CD4-positive, alpha-beta T cell (primary cell): ENCODE data around the gene SFTPD. TPM values are rescaled to one million over a fixed set of nuclear protein-coding genes. Genes with fewer than 3 reads are reported as not detected.

Experiments used
- ATAC-seq: fragments of 200-7000 bp; cut with Tn5 transposase; one replicate; pipeline ENCODE4 v1.10.0; 2022; ENCODE audit warnings: mild to moderate bottlenecking; ENCODE audit not compliant: poor library complexity
- CTCF ChIA-PET: fragments of 350-600 bp; sonication (Branson Sonifier 250); formaldehyde crosslinking; loops from one replicate; lab custom pipeline; 2021; ENCODE audit warnings: antibody characterized with exemption, inconsistent platforms; lab: Charles Lee
- POLR2A ChIA-PET: fragments of 350-600 bp; sonication (Branson Sonifier 250); formaldehyde crosslinking; loops from one replicate; lab custom pipeline; 2021; ENCODE audit warnings: antibody characterized with exemption, inconsistent platforms; lab: Charles Lee
- DNase-seq, 14 experiments: peaks; one replicate each; pipeline ENCODE4 v3.0.0-alpha.2; 2013 to 2020; ENCODE audit warnings: mixed read lengths in 2 of 14
- H3K27ac ChIP-seq, 2 donors: one replicate each; pipeline versions ENCODE4 v1.5.1 to v1.7.0; 2013; ENCODE audit warnings: low read length in 2 of 2, low read depth in 1 of 2, mild to moderate bottlenecking in 1 of 2
- H3K27me3 ChIP-seq, 2 experiments: 1 replicate in 1 of 2; 2 replicates in 1 of 2; pipeline versions ENCODE4 v1.6.1 to v1.7.0; 2013; ENCODE audit warnings: low read length in 2 of 2, control low read depth in 1 of 2, mild to moderate bottlenecking in 1 of 2, moderate library complexity in 1 of 2; ENCODE audit not compliant: insufficient read depth in 2 of 2, control insufficient read depth in 1 of 2
- H3K36me3 ChIP-seq: one replicate; pipeline ENCODE4 v1.6.1; 2013; ENCODE audit warnings: low read length, control low read depth; ENCODE audit not compliant: insufficient read depth
- H3K4me1 ChIP-seq: one replicate; pipeline ENCODE4 v1.6.1; 2013; ENCODE audit warnings: low read length, control low read depth; ENCODE audit not compliant: insufficient read depth
- H3K4me3 ChIP-seq: one replicate; pipeline ENCODE4 v1.5.1; 2013; ENCODE audit warnings: mild to moderate bottlenecking, low read length, moderate library complexity
- H3K9me3 ChIP-seq, 2 experiments: 1 replicate in 1 of 2; 2 replicates in 1 of 2; pipeline versions ENCODE4 v1.6.1 to v1.7.0; 2013; ENCODE audit warnings: low read length in 2 of 2, mild to moderate bottlenecking in 2 of 2, control low read depth in 1 of 2, moderate library complexity in 1 of 2; ENCODE audit not compliant: control insufficient read depth in 1 of 2, insufficient read depth in 1 of 2
- H3K27ac Mint-ChIP-seq: one replicate; pipeline ENCODE4 v1.8.0; 2020; ENCODE audit warnings: mixed read lengths
- H3K27me3 Mint-ChIP-seq: one replicate; pipeline ENCODE4 v1.8.0; 2021; ENCODE audit warnings: mixed read lengths
- H3K36me3 Mint-ChIP-seq: one replicate; pipeline ENCODE4 v1.8.0; 2021; ENCODE audit warnings: low read depth, mixed read lengths
- H3K4me1 Mint-ChIP-seq: one replicate; pipeline ENCODE4 v1.8.0; 2021; ENCODE audit warnings: low read depth, mixed read lengths
- H3K4me3 Mint-ChIP-seq: one replicate; pipeline ENCODE4 v1.8.0; 2020; ENCODE audit warnings: mild to moderate bottlenecking, mixed read lengths
- H3K9me3 Mint-ChIP-seq: one replicate; pipeline ENCODE4 v1.8.0; 2020; ENCODE audit warnings: mixed read lengths
- CTCF ChIP-seq: fragments of 200-600 bp; IDR thresholded peaks from one replicate; pipeline ENCODE4 v1.8.0; 2022; ENCODE audit warnings: antibody characterized with exemption, mild to moderate bottlenecking
- intact Hi-C, 2 experiments: fragments of 100-400 bp; cut with DNase I in 1 of 2; cut with micrococcal nuclease in 1 of 2; formaldehyde crosslinking; loops; one replicate each; pipeline versions ENCODE4 v1.15.1 to v1.9.0; 2023 to 2025; cut with DNase I, micrococcal nuclease
- total RNA-seq, 174 experiments: library from RNA in 2 of 174; stranded (reverse) in 2 of 174; gene quantifications; one replicate each; pipeline ENCODE4 v1.2.3 and lab custom pipeline; 2021 to 2026

SFTPD gene
- total RNA-seq, 2 experiments from 2014 or later: not detected

- intact Hi-C loops: no loop called here
- Histone ChIP-seq H3K4me1 (peaks cover 3% of the 10 kb centered on the region), H3K4me3 (no peak overlapping the region), H3K36me3 (no peaks in the 10 kb centered on the region), H3K9me3 (no peaks in the 10 kb centered on the region), H3K27ac (no peak overlapping the region), H3K27me3 (no peaks in the 10 kb centered on the region)
- DNase-seq: no peak
- peaks cover 6% of the 10 kb centered on the region for H3K4me1 Mint-ChIP-seq
- no peaks in the 10 kb centered on the region for H3K27me3 Mint-ChIP-seq
- H3K27ac Mint-ChIP-seq: no peak overlapping the region
- TF ChIP-seq CTCF: no peak
- H3K36me3 Mint-ChIP-seq: no peaks in the 10 kb centered on the region
- no peak overlapping the region for H3K4me3 Mint-ChIP-seq
- no peak for ATAC-seq
- H3K9me3 Mint-ChIP-seq: no peaks in the 10 kb centered on the region
- CTCF ChIA-PET: no interaction called here
- POLR2A ChIA-PET: no interaction called here
These were observed 5.0 kb downstream of the SFTPD start for GRCh38 chr10:79943871-79944270.

GRCh38 chr10:79942261-79943185, 6.4 kb downstream of the SFTPD start:
- no peak overlapping the region for H3K27ac Mint-ChIP-seq
- intact Hi-C loops: no loop called here
- H3K9me3 ChIP-seq: no peaks in the 10 kb centered on the region
- peaks cover 11% of the 10 kb centered on the region for H3K4me1 Mint-ChIP-seq
- H3K27me3 ChIP-seq: no peaks in the 10 kb centered on the region
- H3K4me1 ChIP-seq: peaks cover 6% of the 10 kb centered on the region
- H3K4me3 Mint-ChIP-seq: no peak overlapping the region
- no peak overlapping the region for H3K4me3 ChIP-seq
- ChIA-PET CTCF (no interaction called here), POLR2A (no interaction called here)
- H3K36me3 Mint-ChIP-seq: no peaks in the 10 kb centered on the region
- H3K27ac ChIP-seq: no peak overlapping the region
- ATAC-seq (no peak), DNase-seq (no peak)
- no peaks in the 10 kb centered on the region for H3K9me3 Mint-ChIP-seq
- TF ChIP-seq CTCF: no peak
- no peaks in the 10 kb centered on the region for H3K36me3 ChIP-seq
- H3K27me3 Mint-ChIP-seq: no peaks in the 10 kb centered on the region

- Mint-ChIP-seq H3K9me3 (no peaks in the 10 kb centered on the region), H3K27ac (no peak overlapping the region), H3K36me3 (no peaks in the 10 kb centered on the region), H3K4me1 (peaks cover 11% of the 10 kb centered on the region), H3K27me3 (no peaks in the 10 kb centered on the region), H3K4me3 (no peak overlapping the region)
- H3K27me3 ChIP-seq: no peaks in the 10 kb centered on the region
- H3K36me3 ChIP-seq: no peaks in the 10 kb centered on the region
- H3K27ac ChIP-seq: no peak overlapping the region
- DNase-seq (no peak), ATAC-seq (no peak)
- H3K9me3 ChIP-seq: no peaks in the 10 kb centered on the region
- intact Hi-C loops: no loop called here
- POLR2A ChIA-PET: no interaction called here
- H3K4me1 ChIP-seq: peaks cover 6% of the 10 kb centered on the region
- CTCF ChIA-PET: no interaction called here
- no peak overlapping the region for H3K4me3 ChIP-seq
- TF ChIP-seq CTCF: no peak
These were observed 7.2 kb downstream of the SFTPD start for GRCh38 chr10:79941585-79942210.
